Activated T-cell treated with anti-CD3 and anti-CD28 coated beads for 48 hours (primary cell): Measurements from ENCODE around the gene GAGE13.
A peak's percentile ranks its signal among the peaks of the same experiment; 100 is the strongest.
"Not testable (repeated sequence)": the region's sequence is repeated elsewhere in the genome, so short reads cannot be mapped to it uniquely, and the experiment has no call there.

ENCODE experiments used
- DNase-seq: peaks from one replicate; pipeline ENCODE4 v3.0.0-alpha.2; 2020; ENCODE audit warnings: low read depth

GAGE13 gene

GRCh38 chrX:49331282-49331681 lies at the start of gene GAGE13:
GAGE13 (plus strand) TSS chrX:49331582; CDS start chrX:49332738, 1,156 bp downstream.
- not testable (repeated sequence) for DNase-seq

GRCh38 chrX:49282647-49283011 lies 48.8 kb upstream of the GAGE13 start:
- DNase-seq, result no peak

GRCh38 chrX:49284212-49284611 lies 47.2 kb upstream of the GAGE13 start:
- no peak for DNase-seq

GRCh38 chrX:49286136-49286535 lies 45.2 kb upstream of the GAGE13 start:
- no peak for DNase-seq

- no peak for DNase-seq
Measured at GRCh38 chrX:49286581-49286980, 44.8 kb upstream of the GAGE13 start.

- no peak for DNase-seq
Measured at GRCh38 chrX:49287665-49288064, 43.7 kb upstream of the GAGE13 start.

GRCh38 chrX:49290215-49290614 lies 41.2 kb upstream of the GAGE13 start:
- DNase-seq, result no peak

GRCh38 chrX:49291615-49292337 lies 39.6 kb upstream of the GAGE13 start:
- DNase-seq, result peak; percentile 59

- DNase-seq, result no peak
Measured at GRCh38 chrX:49292400-49293362, 38.7 kb upstream of the GAGE13 start.

GRCh38 chrX:49299293-49299692 lies 32.1 kb upstream of the GAGE13 start:
- DNase-seq, result not testable (repeated sequence)

- no peak for DNase-seq
Measured at GRCh38 chrX:49300703-49301102, 30.7 kb upstream of the GAGE13 start.

GRCh38 chrX:49303346-49303745 lies 28.0 kb upstream of the GAGE13 start, which contains the start of gene GAGE10:
GAGE10 (plus strand) TSS chrX:49303646; CDS start chrX:49304860, 1,214 bp downstream.
- DNase-seq, result no peak

GRCh38 chrX:49307775-49308174 lies 23.6 kb upstream of the GAGE13 start:
- DNase-seq, result not testable (repeated sequence)

GRCh38 chrX:49308604-49309269 lies 22.6 kb upstream of the GAGE13 start:
- no peak for DNase-seq

- no peak for DNase-seq
Measured at GRCh38 chrX:49309401-49309981, 21.9 kb upstream of the GAGE13 start.

GRCh38 chrX:49310371-49310770 lies 21.0 kb upstream of the GAGE13 start:
- no peak for DNase-seq

- no peak for DNase-seq
Measured at GRCh38 chrX:49312176-49312575, 19.2 kb upstream of the GAGE13 start.

GRCh38 chrX:49316085-49316484 lies 15.3 kb upstream of the GAGE13 start:
- no peak for DNase-seq

- DNase-seq, result not testable (repeated sequence)
Measured at GRCh38 chrX:49321737-49322136, 9.6 kb upstream of the GAGE13 start, which contains the start of gene GAGE12J. GAGE12J (plus strand) TSS chrX:49322037; CDS start chrX:49323194, 1,157 bp downstream.

GRCh38 chrX:49322266-49322665 lies 9.1 kb upstream of the GAGE13 start:
- not testable (repeated sequence) for DNase-seq

GRCh38 chrX:49323735-49324134 lies 7.6 kb upstream of the GAGE13 start:
- DNase-seq, result not testable (repeated sequence)

- DNase-seq, result not testable (repeated sequence)
Measured at GRCh38 chrX:49330421-49330820, 961 bp upstream of the GAGE13 start.
